ENCODE data around the gene VWA5B2.

The VWA5B2 gene

DNA sequence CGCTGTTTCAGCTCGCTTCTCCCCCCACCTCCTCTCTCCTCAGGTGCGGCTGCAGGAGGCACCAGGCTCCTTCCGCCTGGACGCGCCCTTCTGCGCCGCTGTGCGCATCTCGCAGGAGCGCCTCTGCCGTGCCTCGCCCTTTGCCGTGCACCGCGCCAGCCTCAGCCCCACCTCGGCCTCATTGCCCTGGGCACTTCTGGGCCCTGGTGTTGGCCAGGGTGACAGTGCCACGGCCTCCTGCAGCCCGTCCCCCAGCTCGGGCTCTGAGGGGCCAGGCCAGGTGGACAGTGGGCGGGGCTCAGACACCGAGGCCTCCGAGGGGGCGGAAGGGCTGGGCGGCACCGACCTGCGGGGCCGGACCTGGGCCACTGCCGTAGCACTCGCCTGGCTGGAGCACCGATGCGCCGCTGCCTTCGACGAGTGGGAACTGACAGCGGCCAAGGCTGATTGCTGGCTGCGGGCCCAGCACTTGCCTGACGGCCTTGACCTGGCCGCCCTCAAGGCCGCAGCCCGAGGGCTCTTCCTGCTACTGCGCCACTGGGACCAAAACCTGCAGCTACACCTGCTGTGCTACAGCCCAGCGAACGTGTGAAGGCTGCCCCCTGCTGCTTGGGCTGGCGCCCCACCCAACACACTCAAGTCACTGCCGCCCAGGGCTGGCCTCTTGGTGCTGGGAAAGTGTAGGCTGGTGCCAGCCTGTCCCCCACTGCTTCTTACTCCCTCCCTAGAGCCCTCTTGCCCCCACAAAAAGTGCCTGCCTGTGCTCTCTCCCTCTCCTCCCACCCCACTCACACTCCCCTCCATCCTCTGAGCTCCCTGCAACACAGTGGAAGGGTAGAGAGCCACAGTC lies 12.3 kb downstream of the VWA5B2 start:
- no peak overlapping the region for H3K27ac Mint-ChIP-seq
- no peaks in the 10 kb centered on the region for H3K9me3 Mint-ChIP-seq
- H3K4me3 Mint-ChIP-seq, result no peak overlapping the region
- peaks cover 14% of the 10 kb centered on the region for H3K4me1 Mint-ChIP-seq (ENCODE audit: low read depth)
- H3K27me3 Mint-ChIP-seq, result peaks cover 2% of the 10 kb centered on the region
- H3K36me3 Mint-ChIP-seq (ENCODE audit: low read depth), result peaks cover 43% of the 10 kb centered on the region
- intact Hi-C loops (cut with micrococcal nuclease), result no loop called here

DNA sequence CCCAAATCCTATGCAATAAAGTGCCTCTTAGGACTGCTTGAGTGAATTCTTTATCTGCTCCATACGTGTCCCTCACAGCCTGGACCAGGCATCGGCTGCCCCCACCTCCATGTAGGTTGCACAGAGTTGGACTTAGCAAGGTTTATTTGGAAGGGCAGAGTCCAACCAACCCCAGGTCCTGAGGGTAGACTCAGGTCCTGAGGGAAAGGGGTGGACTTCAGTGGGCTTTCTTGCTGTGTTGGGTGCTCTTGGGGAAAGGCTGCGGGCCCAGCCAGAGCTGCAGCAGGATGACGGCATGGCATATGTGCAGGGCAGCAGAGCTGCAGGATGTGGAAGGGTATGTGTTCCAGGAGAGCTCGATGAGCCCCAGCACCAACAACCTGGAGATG lies 12.9 kb downstream of the VWA5B2 start:
- intact Hi-C loops (cut with micrococcal nuclease), result no loop called here
- H3K9me3 Mint-ChIP-seq, result no peaks in the 10 kb centered on the region

DNA sequence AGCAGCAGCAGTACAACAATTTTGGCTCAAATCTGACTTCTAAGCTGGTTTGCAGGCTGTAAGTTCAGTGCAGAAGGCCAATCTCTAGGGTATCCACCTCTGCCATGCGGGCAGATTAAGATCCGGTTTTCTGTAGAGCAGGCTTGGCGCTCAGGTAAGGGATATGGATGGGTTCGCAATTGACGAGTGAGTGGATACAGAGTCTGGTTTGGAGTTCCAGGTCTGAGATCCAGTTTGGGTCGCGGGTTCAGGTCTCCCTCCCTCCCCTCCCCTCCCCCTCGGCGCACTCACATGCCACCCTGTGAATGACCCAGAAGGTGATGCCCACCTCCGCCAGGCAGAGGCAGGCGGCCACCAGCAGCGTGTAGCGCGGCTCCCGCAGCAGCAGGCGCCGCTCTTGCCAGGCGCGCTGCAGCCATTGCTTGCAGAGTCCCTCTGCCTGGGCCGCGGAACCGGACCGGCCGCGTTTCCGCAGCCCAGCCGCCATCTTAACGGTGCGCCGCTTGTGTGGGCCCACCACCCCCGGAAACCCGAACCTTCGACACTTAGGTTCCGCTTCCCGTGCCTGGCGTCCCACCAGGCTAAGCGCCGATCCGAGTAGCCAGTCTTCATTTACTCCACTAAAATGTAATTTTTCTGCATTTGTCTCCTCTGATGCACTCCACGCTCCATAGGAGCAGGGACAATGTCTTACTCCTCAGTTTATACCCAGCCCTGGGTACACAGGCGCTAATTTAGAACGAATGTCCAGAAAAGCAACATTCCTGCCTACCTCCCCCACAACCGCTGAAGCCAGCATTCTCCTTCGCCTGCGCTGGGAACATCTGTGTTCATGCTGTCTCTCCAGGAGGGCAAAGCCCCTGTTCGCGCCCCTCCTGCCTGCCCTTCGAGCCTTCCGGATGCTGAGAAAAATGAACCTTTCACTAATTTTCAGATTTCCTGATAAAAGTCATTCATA lies 19.3 kb downstream of the VWA5B2 start, which contains the start of gene ALG3:
Gene ALG3 (minus strand): TSS at position 509 of the 958 bp plus-strand sequence. CDS start 22 bp downstream, at position 487.
- peak within 1 kb of the TSS; percentile 99 for H3K27ac Mint-ChIP-seq
- intact Hi-C loops (cut with micrococcal nuclease), result loop anchor here (1.0 to 2.0 kb wide), 4 partner anchors 50 to 364 kb away; partner anchors contain the start of genes AP2M1, EIF2B5, PARL and PSMD2
- no peaks in the 10 kb centered on the region for H3K27me3 Mint-ChIP-seq
- H3K36me3 Mint-ChIP-seq (ENCODE audit: low read depth), result peaks cover 31% of the 10 kb centered on the region
- no peaks in the 10 kb centered on the region for H3K9me3 Mint-ChIP-seq
- peaks cover 27% of the 10 kb centered on the region for H3K4me1 Mint-ChIP-seq (ENCODE audit: low read depth)
- peak within 1 kb of the TSS; percentile 93 for H3K4me3 Mint-ChIP-seq

More for the DNA sequence above, 12.9 kb downstream of the VWA5B2 start:
- Mint-ChIP-seq H3K36me3 (ENCODE audit: low read depth) (peaks cover 43% of the 10 kb centered on the region), H3K27ac (no peak overlapping the region), H3K27me3 (peaks cover 2% of the 10 kb centered on the region), H3K4me1 (ENCODE audit: low read depth) (peaks cover 21% of the 10 kb centered on the region), H3K4me3 (no peak overlapping the region)

DNA sequence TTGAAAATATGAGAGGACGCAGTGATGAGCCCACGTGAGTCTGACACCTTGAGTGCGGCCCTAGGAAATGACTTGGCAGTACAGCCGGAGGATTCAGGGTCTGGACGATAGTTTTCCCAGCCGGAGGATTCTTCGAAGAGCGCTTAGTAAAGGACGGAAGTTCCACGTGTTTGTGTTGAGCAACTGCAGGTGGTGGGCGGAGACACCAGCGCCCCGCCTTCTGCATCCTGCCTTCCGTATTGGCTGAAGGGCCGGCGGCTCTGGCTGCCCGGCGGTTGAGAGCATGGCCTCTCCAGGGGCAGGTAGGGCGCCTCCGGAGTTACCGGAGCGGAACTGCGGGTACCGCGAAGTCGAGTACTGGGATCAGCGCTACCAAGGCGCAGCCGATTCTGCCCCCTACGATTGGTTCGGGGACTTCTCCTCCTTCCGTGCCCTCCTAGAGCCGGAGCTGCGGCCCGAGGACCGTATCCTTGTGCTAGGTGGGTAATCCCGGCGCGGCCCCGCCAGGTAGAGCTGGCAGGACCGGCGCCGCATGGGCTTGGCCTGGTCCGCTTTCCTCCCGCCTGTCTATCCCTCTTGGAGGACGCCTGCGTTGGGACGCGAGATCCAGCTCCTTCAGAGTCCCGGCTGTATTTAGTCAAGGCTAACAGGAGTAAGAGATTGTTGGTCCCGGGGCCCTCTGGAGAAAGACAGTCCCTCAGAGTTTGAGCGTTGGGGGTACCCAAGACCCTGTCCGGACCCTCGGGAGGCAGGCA lies 20.2 kb downstream of the VWA5B2 start, which contains the start of gene EEF1AKMT4:
Gene EEF1AKMT4 (plus strand): TSS at position 261 of the 755 bp plus-strand sequence. CDS start 23 bp downstream, at position 284.
- peaks cover 22% of the 10 kb centered on the region for H3K36me3 Mint-ChIP-seq (ENCODE audit: low read depth)
- H3K4me1 Mint-ChIP-seq (ENCODE audit: low read depth), result peaks cover 27% of the 10 kb centered on the region
- H3K27ac Mint-ChIP-seq, result peak within 1 kb of the TSS; percentile 99
- H3K27me3 Mint-ChIP-seq, result no peaks in the 10 kb centered on the region
- intact Hi-C loops (cut with micrococcal nuclease), result loop anchor here (1.0 to 5.0 kb wide), 7 partner anchors 23 to 365 kb away; partner anchors contain the start of genes ABCC5, AP2M1, EIF2B5 and PARL
- no peaks in the 10 kb centered on the region for H3K9me3 Mint-ChIP-seq
- peak within 1 kb of the TSS; percentile 93 for H3K4me3 Mint-ChIP-seq

DNA sequence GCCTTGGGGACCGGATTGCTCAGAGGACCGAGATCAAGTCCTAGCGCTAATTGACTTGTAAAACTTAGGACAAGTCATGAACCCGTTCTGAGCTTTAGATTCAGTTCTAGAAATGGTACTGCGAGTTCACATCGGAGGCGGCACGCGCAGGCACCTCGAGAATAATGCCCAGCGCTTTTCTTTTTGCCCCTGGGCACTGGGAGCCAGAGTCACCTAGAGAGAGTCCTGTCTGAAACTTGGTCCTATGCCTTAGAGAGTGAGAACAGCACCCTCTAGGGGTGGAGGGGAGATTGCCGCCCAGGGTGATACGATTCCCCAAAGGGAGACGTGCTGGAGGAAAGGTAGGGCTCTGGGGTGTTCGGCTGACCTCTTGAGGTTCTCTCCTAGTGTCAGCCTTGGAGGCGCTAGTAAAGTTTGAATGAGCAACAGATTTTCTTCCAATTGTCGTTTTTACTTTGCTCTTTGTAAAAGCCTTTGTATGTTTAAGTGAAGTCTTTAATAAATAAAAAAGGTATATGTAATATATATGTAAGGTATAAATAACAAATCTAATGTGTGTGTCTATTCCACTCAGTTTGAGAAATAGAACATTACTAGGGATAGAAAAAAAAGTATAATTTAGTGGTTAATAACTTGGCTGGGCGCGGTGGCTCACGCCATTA lies 20.9 kb downstream of the VWA5B2 start:
- peaks cover 27% of the 10 kb centered on the region for H3K4me1 Mint-ChIP-seq (ENCODE audit: low read depth)
- intact Hi-C loops (cut with micrococcal nuclease), result loop anchor here (1.0 to 5.0 kb wide), 3 partner anchors 23 to 355 kb away; partner anchors contain the start of gene ABCC5
- H3K27me3 Mint-ChIP-seq, result no peaks in the 10 kb centered on the region
- peak overlapping the region; percentile 93 for H3K4me3 Mint-ChIP-seq
- H3K36me3 Mint-ChIP-seq (ENCODE audit: low read depth), result peaks cover 15% of the 10 kb centered on the region
- H3K27ac Mint-ChIP-seq, result peak overlapping the region; percentile 99
- no peaks in the 10 kb centered on the region for H3K9me3 Mint-ChIP-seq

DNA sequence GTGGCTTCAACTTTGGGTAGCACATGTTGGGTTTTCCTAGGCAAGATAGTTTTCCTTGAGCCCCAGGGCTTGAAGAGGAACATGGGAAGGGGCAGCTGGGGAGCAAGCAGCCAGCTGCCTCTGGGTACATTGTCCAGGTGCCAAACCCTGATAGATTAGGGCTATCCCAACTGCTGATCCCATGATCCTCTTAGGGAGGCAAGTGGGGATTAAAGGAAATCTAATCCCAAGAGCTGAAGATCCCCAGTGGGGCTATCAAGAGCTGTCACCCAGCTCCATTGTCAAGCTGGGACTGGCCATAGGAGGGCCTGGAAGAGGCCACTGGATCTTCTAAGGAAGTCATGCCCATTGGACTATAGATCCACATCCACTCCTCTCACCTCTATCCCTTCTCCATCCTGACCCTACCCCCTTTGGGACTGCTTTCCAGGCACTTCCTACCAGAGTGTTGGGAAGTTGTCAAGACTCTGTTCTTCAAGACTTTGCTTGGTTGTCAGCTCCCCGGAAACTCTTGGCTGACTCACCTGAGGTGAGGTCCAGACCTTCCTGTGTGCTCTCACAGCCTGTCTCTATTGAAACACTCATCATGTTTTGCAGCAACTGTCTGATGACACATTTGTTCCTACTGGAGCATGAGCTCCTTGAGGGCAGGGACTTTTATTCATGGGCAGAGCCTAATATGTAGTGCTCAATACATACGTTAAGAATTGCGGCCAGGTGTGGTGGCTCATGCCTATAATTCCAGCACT lies 26.1 kb downstream of the VWA5B2 start:
- Mint-ChIP-seq H3K27me3 (peaks cover 27% of the 10 kb centered on the region), H3K36me3 (ENCODE audit: low read depth) (peaks cover 16% of the 10 kb centered on the region), H3K4me3 (no peak overlapping the region), H3K9me3 (no peaks in the 10 kb centered on the region), H3K27ac (no peak overlapping the region), H3K4me1 (ENCODE audit: low read depth) (peaks cover 9% of the 10 kb centered on the region)
- intact Hi-C loops (cut with micrococcal nuclease), result no loop called here

DNA sequence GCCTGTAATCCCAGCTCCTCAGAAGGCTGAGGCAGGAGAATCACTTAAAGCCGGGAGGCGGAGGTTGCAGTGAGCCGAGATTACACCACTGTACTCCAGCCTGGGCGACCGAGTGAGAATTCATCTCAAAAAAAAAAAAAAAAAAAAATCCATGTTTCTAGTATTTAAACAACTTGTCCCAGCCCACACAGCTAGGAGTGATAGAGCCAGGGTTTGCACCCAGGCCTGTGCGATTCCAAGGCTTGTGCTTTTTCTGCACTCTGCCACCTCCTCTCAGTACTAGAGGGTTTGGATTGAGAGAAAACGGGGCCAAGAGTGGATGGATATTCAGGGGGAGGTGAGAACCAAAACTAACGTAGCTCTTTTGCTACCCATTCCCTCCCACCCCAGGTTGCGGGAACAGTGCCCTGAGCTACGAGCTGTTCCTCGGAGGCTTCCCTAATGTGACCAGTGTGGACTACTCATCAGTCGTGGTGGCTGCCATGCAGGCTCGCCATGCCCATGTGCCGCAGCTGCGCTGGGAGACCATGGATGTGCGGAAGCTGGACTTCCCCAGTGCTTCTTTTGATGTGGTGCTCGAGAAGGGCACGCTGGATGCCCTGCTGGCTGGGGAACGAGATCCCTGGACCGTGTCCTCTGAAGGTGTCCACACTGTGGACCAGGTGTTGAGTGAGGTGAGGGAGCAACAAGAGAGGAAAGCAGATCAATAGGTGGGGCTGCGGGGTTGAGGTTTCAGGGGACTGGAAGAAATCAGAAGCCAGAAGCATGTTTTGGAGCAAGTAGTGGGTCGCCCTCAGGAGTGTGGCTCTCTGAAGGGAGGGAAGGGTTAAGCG lies 27.9 kb downstream of the VWA5B2 start:
- no peak overlapping the region for H3K4me3 Mint-ChIP-seq
- peaks cover 21% of the 10 kb centered on the region for H3K4me1 Mint-ChIP-seq (ENCODE audit: low read depth)
- H3K27ac Mint-ChIP-seq, result no peak overlapping the region
- peaks cover 44% of the 10 kb centered on the region for H3K27me3 Mint-ChIP-seq
- H3K36me3 Mint-ChIP-seq (ENCODE audit: low read depth), result peaks cover 16% of the 10 kb centered on the region
- no peaks in the 10 kb centered on the region for H3K9me3 Mint-ChIP-seq
- intact Hi-C loops (cut with micrococcal nuclease), result no loop called here

DNA sequence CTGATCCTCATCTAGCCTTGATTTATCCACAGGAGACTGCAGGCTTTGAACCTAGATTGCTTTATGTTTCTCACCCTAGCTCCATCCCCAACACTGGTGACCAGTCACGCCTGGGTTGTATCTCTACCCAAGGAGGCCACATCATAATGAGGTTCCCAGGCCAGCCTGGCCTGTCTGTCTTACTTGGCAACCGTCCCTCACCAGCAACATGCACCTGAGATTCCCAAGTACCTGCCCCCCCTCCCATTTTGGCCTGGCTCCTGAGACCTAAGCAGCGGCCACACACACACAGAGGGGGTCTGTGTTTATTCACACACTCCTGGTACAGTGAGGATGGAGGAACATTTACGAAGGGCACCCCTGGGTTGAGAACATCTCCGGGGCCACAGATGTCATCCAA lies 29.5 kb downstream of the VWA5B2 start:
- no peak overlapping the region for H3K4me3 Mint-ChIP-seq
- H3K9me3 Mint-ChIP-seq, result no peaks in the 10 kb centered on the region
- H3K27ac Mint-ChIP-seq, result no peak overlapping the region
- peaks cover 16% of the 10 kb centered on the region for H3K36me3 Mint-ChIP-seq (ENCODE audit: low read depth)
- intact Hi-C loops (cut with micrococcal nuclease), result no loop called here
- H3K4me1 Mint-ChIP-seq (ENCODE audit: low read depth), result peaks cover 29% of the 10 kb centered on the region
- peaks cover 58% of the 10 kb centered on the region for H3K27me3 Mint-ChIP-seq

DNA sequence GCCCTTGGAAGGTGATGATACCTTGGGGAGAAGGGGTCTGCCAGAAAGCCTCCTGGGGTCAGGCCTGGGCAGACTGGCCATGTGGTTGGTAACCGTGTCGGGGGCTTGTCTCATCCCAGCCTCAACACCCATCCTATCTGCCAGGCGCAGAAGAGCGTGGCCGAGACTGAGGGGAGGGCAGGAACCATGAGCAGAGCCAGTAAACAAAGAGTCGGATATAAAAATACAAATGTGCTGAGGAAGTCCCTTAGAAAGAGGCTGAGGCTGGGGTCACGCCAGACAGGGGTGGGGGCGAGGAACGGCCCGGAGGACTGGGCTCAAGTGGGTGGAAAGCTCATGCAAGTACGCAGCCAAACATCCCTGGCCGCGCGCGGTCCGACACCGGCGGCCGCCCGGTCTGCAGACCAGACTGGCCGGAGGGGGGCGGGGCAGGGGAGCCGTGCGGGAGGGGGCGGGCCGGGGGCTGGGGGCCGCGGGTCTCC lies 30.1 kb downstream of the VWA5B2 start:
- H3K4me3 Mint-ChIP-seq, result peak overlapping the region; percentile 44
- H3K27me3 Mint-ChIP-seq, result peaks cover 62% of the 10 kb centered on the region
- intact Hi-C loops (cut with micrococcal nuclease), result no loop called here
- H3K9me3 Mint-ChIP-seq, result no peaks in the 10 kb centered on the region
- no peak overlapping the region for H3K27ac Mint-ChIP-seq
- H3K4me1 Mint-ChIP-seq (ENCODE audit: low read depth), result peaks cover 29% of the 10 kb centered on the region
- H3K36me3 Mint-ChIP-seq (ENCODE audit: low read depth), result peaks cover 16% of the 10 kb centered on the region

DNA sequence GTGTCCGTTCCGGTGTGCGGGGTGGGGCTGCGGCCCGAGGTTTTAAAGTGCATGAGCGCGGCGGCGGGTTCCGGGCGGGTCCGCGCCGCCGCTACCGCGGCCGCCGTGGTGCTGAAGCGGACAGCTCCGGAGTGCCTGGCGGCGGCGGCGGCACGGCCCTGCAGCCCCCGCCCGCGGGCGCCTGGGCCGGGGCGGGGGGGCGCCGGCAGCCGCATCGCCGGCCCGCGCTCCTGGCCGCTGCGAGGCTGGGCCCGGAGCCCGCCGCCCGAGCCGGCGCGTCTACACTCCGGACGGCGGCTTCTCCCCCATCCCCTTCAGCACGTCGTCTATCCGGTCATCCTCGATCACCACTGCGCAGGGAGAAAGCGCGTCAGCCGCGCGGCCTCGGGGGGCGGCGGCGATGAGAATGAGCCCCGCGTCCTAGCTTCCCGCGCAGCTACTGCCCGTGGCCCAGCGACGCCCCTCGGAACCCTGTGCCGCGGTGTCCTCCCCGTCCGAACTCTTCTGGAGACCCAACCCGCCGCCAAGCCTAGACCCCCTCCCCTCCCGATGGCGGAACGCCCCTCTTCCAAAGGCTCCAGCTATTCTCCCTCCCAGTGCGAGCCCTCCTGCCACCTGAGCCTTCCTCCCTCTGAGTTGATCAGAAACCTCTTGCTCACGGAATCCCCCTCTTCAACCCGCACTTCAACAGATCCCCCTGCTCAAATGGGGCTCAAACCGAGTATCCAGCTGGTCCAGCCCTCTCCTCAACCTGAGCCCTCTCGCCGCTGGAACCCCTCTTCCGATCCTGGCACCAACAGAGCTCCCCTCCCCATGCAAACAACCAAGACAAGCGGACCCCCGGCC lies 30.7 kb downstream of the VWA5B2 start:
- intact Hi-C loops (cut with micrococcal nuclease), result no loop called here
- H3K27ac Mint-ChIP-seq, result no peak overlapping the region
- H3K4me1 Mint-ChIP-seq (ENCODE audit: low read depth), result peaks cover 29% of the 10 kb centered on the region
- peaks cover 16% of the 10 kb centered on the region for H3K36me3 Mint-ChIP-seq (ENCODE audit: low read depth)
- H3K9me3 Mint-ChIP-seq, result no peaks in the 10 kb centered on the region
- peaks cover 66% of the 10 kb centered on the region for H3K27me3 Mint-ChIP-seq
- H3K4me3 Mint-ChIP-seq, result peak overlapping the region; percentile 68

DNA sequence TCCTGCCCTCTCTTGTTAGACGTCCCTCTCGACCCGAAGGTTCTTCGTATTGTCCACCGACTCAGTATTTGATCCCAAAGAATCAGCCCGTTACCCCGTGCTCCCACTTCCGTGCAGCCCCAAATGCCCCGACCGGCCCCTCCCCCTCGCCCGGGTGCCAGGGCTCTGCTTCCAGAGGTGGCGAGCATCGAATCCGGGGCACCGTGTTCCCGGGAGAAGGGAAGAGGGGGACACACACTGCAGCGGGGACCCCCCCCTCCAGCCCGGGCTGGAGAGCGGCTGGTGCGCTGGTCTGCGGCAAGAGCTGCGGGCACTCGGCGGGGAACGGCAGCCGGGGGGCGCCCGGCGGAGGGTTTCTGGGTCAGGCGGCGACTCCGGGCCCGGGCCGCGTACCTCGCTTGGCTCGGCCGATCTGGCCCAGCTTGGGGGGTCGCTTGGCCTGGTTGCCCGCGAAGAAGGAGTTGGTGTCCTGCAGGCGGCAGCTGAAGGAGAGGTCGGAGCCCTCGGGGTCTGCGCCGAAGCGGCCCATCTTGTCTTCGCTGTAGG lies 31.4 kb downstream of the VWA5B2 start:
- H3K4me1 Mint-ChIP-seq (ENCODE audit: low read depth), result peaks cover 29% of the 10 kb centered on the region
- peaks cover 68% of the 10 kb centered on the region for H3K27me3 Mint-ChIP-seq
- H3K4me3 Mint-ChIP-seq, result peak overlapping the region; percentile 68
- peaks cover 16% of the 10 kb centered on the region for H3K36me3 Mint-ChIP-seq (ENCODE audit: low read depth)
- intact Hi-C loops (cut with micrococcal nuclease), result no loop called here
- no peak overlapping the region for H3K27ac Mint-ChIP-seq
- no peaks in the 10 kb centered on the region for H3K9me3 Mint-ChIP-seq

Data from dendritic cell treated with granulocyte-macrophage colony-stimulating factor and Interleukin-4, amounts not matched to agents 40 ng/mL and 50 ng/mL, for 4 days (primary cell).